Smooth muscle cell of the brain vasculature (primary cell): ENCODE measurements around the gene TNFAIP3.

Experiments used
- DNase-seq: peaks from one replicate; pipeline ENCODE4 v3.0.0-alpha.2; 2012; ENCODE audit warnings: low read depth, low spot score

The TNFAIP3 gene

DNA sequence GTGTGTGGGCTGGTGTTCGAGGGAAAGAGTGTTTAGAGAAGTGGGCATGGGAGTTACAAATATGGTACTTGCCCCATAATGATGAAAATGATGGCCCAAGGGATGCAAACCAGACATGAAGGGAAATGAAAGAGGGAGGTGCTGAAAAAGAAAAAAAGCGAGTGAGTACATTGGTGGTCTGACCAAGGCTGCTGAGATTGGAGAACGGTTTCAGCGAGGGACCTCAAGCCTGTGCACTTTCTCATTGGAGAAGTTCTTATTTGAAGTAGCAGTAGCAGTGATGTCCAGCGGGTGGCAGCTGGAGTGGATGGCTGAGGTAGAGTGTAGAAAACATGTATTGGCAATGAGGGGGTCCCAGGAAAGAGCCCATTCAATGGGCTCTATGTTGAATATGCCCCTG lies 54.8 kb downstream of the TNFAIP3 start:
- DNase-seq: no peak

DNA sequence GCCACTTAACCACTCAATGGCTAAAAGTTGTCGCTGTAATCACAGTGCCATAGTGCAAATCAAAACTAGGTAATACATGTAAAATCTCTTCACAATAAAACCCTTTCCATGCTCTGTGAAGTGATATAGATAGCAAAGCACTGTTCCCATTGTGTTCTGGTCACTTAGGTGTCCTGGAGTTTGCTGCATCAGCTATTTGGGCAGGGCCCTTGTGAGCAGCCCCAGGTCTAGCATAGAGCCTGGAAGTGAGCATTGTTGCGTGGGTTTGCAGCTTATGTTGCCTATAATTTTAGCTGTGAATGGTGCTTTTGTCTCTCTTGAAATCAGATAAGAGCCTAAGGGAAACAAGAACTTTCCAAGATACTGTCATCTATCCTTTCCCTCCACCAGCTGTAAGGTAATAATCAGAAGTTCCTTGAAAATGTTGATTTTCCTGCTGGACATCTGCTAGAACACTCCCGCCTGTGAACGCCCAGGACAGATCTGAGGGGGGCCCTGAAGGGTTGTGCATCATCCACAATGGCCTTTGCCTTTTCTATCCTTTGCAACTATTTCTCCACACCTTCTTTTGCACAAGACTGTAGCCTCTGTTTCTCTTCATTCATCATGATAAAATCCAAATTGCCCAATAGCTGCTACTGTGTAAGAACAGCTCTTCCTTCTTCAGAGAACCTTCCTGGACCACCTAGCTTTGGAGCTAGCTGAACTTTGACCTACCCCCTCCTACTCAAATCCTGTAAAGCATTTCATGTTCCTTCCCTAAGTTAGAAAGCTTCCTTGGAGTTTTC lies 57.0 kb downstream of the TNFAIP3 start:
- no peak for DNase-seq

DNA sequence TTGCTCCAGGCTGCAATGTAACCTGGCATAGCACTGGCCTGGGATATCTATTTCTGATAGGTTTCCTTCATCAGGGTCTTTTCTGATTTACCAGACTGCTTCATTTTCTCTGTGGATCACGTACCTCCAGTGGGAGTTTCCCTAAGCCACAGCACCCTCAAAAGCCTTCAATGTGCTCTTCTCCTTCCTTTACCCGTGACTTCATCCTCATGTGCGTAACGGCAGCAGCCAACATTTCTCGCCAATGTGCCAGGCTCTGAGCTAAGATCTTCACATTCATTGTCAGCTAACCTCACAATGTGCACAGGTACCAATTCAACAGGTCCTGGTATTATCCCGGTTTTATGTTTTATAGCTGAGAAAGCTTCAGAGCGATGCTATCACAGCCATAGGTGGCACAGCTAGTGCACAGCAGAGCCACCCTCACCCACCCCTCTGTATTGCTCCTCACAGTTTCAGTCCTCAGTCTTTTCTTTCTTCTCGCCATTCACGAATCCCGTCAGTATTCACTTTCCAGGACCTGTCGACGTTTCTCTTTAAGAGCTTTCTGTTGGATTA lies 58.2 kb downstream of the TNFAIP3 start:
- no peak for DNase-seq

DNA sequence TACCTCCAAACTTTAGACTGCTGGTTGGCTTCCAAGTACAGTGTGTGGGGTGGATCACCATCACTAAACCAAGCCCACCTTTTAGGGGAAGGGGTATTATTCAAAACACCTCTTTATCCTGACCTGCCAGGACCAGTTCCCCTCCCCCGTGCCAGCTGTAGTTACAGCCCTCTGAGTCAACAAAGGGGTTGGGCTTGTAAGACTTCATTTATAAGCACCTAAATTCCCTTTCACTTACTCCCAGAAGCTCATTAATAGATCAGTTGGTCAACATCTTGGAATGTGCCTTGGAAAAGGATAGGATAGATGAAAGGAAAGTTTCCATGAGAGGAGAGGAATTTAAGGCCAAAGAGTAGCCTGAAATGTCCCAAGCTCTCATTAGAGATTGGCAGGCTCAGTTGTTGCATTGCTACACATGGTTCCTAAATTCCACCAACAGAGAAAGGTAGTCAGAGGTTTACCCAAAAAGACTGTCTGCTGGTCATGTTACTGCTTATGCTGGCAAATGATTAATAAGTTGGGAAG lies 59.2 kb downstream of the TNFAIP3 start:
- no peak for DNase-seq

DNA sequence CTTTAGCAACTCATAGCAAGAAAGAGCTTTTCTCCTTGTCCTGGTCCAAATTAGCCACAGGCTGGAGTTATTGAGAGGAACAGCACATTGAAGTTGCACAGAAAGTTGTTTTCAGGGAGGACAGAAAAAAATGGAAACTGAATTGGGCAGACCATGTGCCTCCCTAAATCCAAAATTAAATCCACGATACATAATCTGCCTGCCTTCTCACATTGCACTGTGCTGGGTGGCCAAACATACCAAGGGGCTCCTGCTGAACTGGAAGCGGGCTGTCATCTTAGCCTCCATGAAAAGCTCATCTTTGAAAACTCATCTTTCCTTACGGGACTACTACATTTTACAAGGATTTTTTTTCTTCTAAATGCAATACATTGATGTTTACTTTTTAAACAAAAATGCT lies 59.9 kb downstream of the TNFAIP3 start:
- DNase-seq: no peak

DNA sequence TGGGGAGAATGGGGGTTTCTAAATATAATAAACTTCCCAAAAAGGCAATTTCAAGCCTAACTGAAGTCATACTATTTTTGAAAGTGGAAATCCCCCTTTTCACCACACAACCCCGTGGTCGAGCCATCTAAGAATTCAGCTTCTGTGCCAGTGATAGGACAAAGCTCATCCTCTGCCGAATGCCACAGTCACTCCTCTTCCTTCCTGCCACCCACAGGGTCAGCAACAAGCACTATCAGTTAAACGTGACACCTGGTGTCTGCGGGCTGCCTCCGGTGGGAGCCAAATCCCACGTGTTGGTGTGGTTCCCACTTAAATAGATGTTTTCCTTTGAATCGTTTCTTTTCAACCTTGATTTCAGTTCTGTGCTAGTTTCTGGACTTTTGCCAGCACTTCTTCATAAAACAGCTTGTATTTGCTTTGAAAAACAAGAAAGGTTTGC lies 60.7 kb downstream of the TNFAIP3 start:
- no peak for DNase-seq

DNA sequence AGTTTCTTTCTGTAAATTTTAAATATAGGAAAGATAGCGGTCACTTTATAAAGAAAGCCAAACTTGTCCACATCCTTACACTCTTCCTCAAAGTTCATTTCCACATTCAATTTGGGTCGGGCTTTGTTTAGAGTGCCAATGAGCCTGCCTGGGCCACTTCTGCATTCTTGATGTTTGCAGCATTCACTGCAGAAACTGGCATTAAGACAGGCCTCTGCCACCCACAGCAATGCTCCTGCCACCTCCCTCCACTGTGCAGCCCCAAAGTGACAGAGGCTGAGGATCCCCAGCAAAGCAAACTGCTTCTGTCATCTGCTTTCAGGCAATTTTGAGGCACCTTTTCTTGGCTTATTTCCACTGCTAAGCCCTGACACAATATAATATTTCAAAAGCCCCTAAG lies 61.2 kb downstream of the TNFAIP3 start:
- DNase-seq: no peak

DNA sequence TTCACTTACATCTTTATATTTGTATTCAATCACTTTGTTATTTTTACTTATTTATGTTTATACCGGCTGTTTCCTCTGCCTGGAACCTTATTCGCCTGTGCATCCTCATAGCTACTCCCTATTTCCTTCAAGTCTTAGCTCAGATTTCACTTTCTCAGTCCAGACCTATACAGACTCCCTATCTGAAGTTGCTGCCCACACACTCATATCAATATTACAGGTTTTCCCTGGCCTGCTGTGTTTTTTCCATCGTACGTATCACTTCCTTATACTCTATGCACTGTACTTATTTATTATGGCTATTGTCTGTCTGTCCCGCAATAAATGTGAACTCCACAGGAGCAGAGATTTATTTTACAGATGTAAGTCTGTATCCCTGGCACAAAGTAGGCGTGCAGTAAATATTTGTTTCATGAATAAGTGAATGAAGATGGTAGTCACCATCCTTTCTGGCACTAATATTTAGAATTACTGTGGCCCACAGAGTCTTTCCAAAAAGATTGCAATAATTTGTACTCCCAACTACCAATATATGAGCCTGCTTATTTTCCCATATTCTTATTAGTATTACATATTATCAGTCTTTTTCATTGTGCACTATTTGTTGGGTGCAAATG lies 64.9 kb downstream of the TNFAIP3 start:
- DNase-seq: no peak
